IPS-NIHi11 (cell line): ENCODE measurements around the gene NDUFA3.

ENCODE experiments used
- DNase-seq: peaks from one replicate; pipeline ENCODE4 v3.0.0; 2012; ENCODE audit warnings: mixed read lengths, low spot score

Gene NDUFA3

DNA sequence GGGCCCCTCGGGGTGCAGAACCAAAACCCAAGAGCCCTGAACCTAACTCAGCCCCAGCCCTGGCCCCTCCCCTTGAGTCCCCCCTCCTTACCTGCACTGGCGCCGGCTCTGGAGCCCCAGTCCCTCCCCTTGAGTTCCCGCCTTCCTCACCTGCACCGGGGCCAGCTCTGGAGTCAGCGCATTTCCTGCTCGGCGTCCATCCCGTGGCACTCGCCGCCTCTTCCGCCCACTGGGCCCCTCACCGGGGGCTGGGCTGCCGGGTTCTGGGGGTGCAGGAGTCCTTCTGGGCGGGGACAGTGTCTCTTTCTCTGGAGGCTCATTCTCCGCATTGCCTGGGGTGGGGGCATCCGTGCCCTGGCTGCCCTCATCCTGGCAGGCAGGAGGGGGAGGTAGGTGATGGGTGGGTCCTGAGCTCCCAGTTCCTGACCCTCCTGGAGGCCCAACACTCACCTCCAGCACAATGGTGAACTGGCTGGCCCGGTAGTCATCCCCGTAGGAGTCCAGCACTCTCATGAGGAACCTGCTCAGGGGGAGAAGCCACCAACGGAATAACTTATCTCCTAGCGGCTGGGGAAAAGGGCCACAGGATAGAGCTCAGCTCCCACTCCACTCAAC is 5.3 kb downstream of the NDUFA3 start:
- DNase-seq: no peak

DNA sequence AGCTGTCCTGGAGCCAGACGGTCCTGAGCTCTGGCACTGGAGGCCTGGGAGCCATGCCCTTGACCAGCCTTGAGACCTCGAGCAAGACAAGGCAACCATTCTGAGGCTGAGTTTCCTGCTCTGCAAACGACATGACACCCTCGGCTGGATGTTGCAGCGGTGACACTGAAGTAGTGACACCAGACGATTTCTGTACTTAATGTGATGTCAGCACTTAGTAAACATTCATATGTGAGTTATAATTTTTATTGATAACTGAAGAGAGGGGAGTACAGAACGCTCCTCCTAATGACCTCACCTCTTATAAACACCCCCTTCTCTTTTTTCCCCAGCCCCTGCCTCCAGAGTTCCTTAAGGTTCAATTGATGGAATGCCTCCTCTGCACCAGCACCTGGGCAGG is 5.8 kb downstream of the NDUFA3 start:
- DNase-seq: no peak

DNA sequence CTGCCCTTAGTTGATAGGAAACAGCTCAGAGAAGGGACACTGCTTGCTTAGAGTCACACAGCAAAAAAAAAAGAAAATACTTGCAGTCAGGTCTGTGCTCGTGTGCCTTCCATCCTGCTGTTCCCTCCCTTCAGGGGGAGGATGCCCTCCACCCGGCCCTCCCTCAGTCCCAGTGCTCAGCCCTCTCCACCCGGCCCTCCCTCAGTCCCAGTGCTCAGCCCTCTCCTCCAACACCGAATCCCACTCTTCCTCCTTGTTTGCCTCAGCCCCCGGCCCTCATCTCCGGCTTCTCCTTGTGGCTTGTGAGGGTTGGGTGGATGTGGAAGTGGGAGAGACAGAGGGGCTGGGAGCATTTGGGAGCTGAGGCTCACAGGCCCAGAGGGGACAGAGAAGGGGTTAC is 7.0 kb downstream of the NDUFA3 start:
- DNase-seq: no peak

DNA sequence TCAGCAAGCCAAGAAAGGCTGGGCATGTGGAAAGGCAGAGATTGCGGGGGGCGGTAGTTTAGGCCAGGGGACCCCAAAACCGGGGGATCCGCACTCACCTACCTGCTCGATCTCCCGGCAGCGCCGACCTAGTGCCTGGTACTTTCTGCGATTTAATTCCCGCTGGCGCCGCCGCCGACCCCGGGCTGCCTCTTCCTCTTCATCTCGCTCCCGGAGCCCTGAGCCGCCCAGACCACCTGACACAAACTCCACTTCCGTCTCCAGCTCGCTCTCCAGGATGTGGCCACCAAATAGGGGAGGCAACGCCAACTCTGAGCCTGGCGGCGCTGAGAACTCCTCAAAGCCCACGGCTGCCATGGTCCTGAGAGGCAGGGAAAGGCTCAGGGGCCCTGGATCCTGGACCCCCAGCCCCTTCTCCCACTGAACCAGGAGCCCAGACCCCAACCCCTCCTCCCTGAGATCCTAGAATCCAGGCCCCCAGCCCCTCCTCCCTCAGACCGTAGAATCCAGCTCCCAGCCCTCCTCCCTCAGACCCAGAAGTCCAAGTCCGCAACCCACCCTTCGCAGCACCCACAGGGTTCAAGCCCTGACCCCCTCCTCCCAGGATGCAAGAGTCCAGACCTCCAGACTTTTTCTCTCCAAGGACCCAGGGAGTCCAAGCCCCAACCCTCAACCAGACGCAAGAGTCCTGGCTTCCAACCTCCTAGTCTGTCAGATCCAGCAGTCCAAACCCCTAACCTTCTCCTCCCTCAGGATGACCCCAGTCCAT is 11.9 kb downstream of the NDUFA3 start:
- DNase-seq: no peak

DNA sequence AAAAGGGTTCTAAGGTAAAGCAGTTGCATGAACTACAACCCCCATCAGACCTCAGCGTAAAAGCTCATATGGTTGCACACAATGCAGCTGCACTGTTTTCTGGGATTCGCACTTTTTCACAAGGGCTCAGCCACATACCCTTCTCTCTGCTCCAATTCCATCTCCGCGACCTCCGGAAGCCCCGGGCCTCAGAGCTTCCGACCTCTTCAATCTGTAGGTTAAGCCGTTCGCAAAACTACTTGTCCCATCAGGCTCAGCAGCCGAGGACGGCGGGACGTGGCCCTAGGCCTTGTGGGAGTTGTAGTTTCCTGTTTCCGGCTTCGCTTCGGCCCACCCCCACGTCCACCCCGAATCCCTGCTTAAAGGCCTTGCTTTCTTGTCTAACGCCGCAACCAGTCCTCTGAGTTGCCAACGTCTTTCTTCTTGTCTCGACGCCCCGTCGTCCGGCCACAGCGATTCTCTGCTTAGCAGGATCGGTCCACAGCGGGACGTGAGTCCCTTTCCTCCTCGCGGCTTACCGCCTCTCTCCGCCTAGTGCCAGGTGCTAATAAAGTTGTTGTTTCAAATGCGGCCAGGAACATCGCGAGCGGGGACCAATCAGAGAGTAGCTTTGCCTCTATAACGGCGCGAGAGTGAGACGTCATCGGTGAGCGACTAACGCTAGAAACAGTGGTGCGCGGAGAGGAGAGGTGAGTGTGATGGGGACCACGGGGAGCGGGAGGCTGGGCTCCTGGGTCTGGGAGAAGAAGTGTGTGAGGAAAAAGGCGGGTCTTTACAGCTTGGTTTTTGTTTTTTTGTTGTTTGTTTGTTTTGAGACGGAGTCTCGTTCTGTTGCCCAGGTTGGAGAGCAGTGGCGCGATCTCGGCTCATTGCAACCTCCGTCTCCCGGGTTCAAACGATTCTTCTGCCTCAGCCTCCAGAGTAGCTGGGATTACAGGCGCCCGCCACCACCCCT is 12.7 kb downstream of the NDUFA3 start, which contains the start of the genes PRPF31 and TFPT:
PRPF31 (plus strand) TSS at position 646 of the 955 bp plus-strand sequence. CDS start 2,525 bp downstream, outside the sequence.
TFPT (minus strand) TSS at position 549 of the 955 bp plus-strand sequence; CDS start at position 161, 388 bp downstream.
- DNase-seq: peak; percentile 99

DNA sequence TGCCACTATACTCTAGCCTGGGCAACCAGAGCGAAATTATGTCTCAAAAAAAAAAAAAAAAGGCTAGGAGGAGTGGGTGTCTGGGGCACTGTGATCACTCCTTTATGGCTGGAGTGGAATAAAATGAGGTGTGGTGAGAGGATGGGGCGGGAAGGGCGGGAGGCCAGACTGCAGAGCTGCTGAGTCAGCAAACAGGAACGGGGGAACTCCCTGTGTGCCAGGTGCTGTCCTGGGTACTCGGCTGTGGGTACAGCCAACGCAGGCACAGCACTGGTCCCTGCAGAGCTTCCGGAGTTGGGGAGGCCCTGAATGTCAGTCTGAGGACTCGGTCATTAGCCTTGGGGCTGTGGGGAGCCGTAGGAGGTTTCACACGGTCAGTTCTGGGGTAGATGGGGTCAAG is 18.6 kb downstream of the NDUFA3 start:
- no peak for DNase-seq

DNA sequence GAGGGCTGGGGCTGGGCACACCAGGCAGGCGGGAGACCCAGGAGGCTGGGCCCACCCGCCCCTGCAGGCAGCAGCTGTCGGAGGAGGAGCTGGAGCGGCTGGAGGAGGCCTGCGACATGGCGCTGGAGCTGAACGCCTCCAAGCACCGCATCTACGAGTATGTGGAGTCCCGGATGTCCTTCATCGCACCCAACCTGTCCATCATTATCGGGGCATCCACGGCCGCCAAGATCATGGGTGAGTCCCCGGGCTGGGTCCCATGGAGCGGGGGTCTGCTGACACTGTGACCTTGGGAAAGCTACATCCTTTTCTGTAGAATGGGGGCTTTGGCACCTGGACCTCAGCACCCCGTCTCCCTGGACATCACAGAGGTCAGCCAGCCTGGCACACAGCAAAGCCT is 21.0 kb downstream of the NDUFA3 start:
- DNase-seq: no peak

DNA sequence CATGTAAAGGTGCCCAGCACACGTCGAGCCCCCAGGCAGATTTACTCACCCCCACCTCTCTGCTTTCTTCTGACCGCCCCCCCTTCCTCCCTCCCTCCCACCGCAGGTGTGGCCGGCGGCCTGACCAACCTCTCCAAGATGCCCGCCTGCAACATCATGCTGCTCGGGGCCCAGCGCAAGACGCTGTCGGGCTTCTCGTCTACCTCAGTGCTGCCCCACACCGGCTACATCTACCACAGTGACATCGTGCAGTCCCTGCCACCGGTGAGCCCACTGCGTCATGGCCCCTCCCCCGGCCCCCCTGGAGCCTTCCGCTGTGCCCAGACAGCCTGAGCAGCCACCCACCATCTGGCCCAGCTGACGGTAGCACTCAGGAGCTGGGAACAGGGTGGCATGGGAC is 21.7 kb downstream of the NDUFA3 start:
- DNase-seq: no peak

DNA sequence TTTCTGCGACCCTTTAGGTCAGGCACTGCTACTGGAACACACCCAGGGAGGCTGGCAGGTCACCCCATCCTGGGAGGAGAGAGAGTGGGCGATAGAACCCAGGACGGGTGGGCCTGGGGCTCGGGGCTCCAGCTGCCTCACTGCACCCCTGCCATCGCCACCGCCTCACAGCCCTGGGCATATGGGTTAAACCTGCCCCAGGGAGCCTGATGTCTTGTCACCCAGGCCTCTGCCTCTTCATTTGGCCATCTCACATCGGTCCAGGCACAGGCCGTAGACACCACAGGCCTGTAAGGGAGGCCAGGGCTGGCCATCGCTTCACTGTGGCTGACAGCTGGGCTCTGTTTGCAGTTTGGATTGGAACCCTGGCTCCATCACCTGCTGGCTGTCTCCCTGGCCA is 23.1 kb downstream of the NDUFA3 start:
- no peak for DNase-seq

DNA sequence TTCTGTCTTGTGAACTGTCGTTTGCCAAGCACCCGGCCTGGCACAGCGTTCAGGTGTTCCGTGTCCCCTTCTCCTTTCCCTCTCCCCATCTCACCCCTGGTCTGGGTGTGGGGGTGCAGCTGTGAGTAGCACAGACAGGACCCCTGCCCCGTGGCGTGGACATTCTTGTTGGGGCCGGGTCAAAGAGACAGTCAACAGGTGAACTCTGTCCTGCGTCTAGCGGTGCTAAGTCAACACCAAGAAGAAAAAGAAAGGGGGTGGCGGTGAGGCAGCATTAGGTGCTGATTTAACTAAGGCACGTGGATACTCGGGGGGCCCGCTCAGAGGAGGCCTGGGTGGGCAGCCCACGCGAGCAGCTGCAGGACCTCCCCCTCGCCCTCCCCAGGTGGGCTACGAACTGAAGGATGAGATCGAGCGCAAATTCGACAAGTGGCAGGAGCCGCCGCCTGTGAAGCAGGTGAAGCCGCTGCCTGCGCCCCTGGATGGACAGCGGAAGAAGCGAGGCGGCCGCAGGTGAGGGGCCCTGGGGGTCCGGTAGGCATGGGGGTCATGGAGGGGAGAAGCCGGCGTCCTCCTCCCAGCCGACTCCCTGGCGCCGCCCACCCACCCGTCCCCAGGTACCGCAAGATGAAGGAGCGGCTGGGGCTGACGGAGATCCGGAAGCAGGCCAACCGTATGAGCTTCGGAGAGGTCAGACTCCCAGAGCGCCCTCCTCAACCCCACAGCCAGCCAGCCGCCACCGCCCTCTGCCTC is 25.2 kb downstream of the NDUFA3 start:
- DNase-seq: no peak

DNA sequence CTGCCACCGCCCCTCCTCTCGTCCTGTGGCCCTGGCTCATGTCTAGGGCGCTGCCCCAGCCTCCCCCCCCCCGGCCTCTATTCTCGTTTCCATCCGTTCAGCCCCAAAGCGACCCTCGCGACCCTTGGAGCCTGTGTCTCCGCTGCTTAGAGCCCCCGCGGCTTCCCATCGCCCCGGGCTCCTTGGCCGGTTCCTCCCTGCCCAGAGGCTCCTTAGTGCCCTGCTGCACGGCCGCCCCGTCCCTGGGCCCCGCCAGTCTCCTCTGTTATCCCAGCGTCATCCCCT is 25.7 kb downstream of the NDUFA3 start:
- no peak for DNase-seq

DNA sequence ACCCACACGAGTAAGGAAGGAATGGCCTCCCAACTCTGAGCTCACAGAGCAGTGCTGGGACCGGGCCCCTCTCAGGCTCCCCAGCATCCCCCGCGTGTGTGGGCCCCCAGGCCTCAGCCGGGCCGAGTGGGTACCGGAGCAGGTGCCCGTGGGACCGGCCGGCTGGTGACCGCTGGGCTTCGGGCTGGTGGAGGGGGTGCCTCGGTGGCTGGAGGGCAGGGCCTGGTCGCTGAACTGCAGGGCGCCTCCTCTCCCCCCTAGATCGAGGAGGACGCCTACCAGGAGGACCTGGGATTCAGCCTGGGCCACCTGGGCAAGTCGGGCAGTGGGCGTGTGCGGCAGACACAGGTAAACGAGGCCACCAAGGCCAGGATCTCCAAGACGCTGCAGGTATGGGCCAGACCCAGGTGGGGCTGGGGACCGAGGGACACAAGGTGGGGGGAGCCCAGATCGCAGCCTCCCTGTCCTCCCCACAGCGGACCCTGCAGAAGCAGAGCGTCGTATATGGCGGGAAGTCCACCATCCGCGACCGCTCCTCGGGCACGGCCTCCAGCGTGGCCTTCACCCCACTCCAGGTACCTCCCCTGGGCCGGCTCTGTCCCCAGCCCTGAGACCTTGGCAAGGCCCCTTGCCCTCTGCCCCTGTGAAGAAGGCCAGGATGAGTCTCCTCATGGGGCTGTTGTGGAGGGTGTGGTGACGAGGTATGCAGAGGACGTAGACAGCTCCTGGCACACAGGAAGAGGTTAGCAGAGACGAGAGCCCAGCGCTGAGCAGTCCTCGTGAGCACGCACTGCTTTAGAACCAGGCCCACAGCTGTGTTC is 26.4 kb downstream of the NDUFA3 start:
- DNase-seq: no peak

DNA sequence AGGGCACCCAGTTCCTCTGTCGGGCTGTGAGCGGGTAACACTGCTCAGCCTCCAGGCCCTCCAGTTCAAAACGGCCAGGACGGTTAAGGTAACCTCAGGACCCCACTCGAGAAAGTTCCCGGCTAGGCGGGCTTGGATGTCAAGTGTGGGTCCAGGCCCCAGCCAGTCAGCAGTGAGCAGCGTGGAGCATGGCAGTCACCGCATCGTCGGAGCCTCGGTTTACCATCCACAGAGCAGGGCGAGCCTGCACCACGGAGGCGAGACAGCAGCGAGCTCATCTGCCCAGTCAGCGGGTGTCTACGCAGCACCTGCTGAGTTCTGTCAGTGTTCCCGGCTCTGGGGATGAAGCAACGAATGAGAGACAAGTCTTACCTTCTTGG is 27.0 kb downstream of the NDUFA3 start:
- no peak for DNase-seq

DNA sequence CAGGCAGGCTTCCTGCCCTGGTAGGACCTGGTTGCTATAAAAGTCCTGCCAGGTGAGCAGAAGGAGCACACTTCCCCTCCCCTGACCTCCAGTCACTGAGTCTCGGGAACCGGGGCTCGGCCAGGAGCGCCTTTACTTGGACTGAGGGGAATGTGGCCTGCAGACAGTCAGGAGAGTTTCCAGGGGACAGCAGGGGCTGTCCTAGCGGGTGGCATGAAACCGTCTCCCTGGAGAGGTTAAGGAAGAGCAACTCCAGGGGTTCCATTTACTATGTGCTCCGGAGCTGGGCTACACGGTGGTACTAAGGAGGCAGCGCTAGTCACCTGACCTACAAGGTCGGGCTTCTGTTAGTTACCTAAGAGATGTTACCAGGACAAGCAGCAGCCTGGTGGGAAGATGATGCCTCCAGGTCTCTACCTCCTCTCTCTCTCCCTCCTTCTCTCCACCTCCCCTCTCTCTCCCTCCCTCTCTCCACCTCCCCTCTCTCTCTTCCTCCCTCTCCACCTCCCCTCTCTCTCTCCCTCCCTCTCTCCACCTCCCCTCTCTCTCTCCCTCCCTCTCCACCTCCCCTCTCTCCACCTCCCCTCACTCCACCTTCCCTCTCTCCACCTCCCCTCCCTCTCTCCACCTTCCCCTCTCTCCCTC is 30.8 kb downstream of the NDUFA3 start:
- no peak for DNase-seq

DNA sequence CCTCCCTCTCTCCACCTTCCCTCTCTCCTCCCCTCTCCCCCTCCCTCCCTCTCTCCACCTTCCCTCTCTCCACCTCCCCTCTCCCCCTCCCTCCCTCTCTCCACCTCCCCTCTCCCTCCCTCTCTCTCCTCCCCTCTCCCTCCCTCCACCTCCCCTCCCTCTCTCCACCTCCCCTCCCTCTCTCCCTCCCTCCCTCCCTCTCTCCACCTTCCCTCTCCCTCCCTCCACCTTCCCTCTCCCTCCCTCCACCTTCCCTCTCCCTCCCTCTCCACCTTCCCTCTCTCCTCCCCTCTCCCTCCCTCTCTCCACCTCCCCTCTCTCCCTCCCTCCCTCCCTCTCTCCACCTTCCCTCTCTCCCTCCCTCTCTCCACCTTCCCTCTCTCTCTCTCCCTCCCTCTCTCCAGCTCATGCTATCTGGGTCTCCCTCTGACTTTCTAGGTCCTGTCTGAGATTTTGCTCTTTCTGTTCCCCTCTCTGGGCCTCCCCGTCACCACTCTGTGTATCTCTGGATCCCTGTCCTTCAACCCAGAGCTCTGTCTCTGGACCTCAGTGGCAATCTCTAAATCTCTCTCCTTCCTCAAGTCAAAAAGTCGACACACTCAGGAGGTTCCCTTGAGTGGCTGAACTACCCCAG is 31.4 kb downstream of the NDUFA3 start:
- DNase-seq: no peak

DNA sequence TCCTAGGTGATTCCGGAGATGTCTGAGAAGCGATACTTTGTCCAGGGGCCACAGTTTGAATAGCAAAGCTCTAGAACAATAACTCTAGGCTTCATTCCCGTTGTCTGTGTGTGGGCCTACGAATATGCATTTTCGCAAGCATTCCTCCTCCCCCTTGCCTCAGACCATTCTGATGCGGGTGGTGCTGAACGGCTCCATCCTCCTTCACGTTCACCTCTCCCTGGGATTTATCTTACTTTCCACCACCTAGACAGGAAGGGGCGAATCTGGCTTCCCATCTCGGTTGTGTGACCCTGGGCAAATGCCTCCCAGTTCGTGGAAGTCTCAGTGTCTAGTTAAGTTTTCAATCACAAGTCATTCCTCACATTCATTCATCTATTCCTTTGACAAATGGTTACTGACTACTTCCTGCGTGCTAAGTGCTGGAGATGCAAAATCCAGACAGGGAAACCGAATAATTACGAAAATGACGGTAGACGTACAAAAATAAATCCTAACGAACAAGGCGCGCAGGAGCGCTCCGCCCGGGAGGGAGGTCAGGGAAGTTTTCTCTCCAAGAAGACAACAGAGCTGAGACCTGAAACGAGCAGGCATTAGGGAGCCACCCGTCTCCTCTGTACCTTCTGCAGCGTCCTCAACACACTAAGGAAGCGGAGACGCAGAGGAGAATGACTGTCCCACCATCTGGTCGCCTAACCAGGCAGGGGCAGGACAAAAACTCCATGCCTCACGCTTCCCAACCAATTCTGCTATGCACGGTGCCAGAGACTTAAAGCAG is 33.6 kb downstream of the NDUFA3 start:
- no peak for DNase-seq

DNA sequence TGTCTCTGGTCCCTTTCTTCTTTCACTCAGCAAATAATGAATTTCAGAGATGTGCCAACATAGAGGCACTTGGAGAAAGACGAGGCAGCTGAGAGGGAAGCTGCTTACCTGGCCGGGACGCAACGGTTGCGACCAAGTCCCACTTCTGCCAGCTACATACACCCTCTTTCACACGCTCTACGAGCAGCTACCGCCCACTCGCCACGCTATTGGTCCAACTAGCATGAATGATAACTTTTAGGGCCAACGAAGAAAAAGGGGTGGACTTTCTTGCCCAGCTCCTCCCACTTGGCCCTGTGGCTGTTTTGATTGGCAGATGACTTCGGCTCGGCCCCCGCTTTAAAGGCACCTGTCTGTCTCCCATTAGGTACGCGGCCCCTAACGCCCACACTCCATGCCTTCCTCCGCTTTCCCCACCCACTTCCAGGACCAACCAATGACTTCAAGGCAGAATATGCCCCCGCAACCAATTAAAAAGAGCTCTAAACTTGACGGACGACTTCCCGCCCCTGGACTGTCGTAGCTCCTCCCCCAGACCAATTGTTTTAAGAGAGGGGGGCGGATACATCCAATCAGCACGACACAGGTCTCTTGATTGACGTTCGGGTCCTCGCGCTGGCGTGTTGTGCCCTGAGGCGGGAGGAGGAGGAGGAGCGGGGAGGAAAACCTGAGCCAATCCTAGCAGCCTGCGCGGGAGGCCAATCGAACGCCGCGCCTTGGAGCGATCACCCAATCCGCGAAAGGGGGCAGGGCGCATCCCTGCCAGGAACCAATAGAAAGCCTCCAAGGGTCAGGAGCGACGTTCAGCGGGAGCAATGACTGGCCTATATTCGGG is 34.4 kb downstream of the NDUFA3 start:
- DNase-seq: peak; percentile 99

DNA sequence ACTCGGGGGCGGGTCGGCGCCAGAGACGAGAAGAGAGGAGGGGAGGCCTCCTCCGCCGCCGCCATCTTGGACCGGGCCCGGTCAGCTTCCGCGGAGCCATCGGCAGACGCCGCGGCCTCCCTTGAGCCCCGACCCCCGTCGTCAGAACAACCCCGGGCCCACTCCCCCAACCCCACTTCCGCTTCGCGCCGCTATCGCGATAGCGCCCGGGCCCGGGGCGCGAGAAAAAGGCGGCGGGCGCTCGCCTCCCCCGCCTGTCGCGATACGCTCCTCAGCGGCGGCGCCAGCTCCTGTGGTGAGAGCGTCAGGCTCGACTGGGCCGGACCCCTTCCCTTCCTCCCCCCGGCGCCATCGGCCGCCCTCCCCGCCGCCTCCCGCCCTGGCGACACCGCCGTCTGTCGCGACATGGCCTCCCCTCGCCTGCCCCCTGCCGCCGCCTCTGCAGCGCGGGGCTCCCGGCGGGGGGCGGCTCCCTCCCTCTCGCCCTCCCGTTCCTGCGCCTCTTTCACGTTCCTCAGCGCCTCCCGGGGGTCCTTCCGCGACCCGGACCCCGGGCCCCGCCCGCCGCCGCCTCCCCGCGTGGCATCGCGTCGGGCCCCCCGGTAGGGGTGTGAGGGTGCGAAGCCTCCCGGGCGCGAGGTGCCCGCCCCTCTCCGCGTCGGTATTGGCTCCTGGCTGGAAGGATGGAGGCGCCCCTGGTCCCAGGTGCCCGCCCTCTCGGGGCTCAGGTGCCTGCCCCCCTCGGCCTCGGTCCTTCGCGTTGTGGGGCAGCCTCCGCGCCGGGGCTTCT is 35.2 kb downstream of the NDUFA3 start, which contains the start of gene CNOT3:
CNOT3 (plus strand) TSS at position 64 of the 790 bp plus-strand sequence. CDS start 5,217 bp downstream, outside the sequence.
- peak; percentile 78 for DNase-seq
